H1 (cell line): ENCODE results near the gene SLC2A10. TPM values are rescaled to one million over a fixed set of nuclear protein-coding genes. Genes with fewer than 3 reads are reported as not detected.

Source experiments
- CTCF ChIA-PET: fragments of 300-600 bp; sonication (Branson Sonifier 250); formaldehyde crosslinking; loops from one replicate; lab custom pipeline; 2021; ENCODE audit not compliant: partially characterized antibody; lab: Charles Lee
- POLR2A ChIA-PET: fragments of 300-600 bp; sonication (Branson Sonifier 250); formaldehyde crosslinking; loops from one replicate; lab custom pipeline; 2021; ENCODE audit warnings: inconsistent platforms; ENCODE audit not compliant: partially characterized antibody; lab: Charles Lee
- DNase-seq, 2 experiments: peaks; one replicate each; pipeline versions ENCODE4 v3.0.0 to v3.0.0-alpha.2; 2010 to 2022; ENCODE audit warnings: low spot score in 2 of 2, low read depth in 1 of 2, mixed read lengths in 1 of 2
- FAIRE-seq: peaks from 2 replicates; lab custom pipeline; 2011; peaks lifted over from hg19 to GRCh38; lab: Jason Lieb, UNC
- H2AFZ ChIP-seq: 2 replicates; pipeline ENCODE4 v1.8.1; 2012; ENCODE audit warnings: low read length, inconsistent platforms
- H2AK5ac ChIP-seq: 2 replicates; pipeline ENCODE4 v1.6.1; 2013; ENCODE audit warnings: low read depth, low read length
- H2BK120ac ChIP-seq: replicated peaks from 2 replicates; pipeline ENCODE3; 2013; ENCODE audit warnings: low read depth, low read length, inconsistent platforms
- H2BK12ac ChIP-seq: 2 replicates; pipeline ENCODE4 v1.6.1; 2013; ENCODE audit warnings: low read depth, low read length
- H2BK15ac ChIP-seq: 2 replicates; pipeline ENCODE4 v1.6.1; 2013; ENCODE audit warnings: low read length
- H2BK20ac ChIP-seq: 2 replicates; pipeline ENCODE4 v1.6.1; 2013; ENCODE audit warnings: low read length
- H2BK5ac ChIP-seq: 2 replicates; pipeline ENCODE4 v1.6.1; 2013; ENCODE audit warnings: low read depth, low read length
- H3K14ac ChIP-seq: 2 replicates; pipeline ENCODE4 v1.6.1; 2013; ENCODE audit warnings: inconsistent platforms; ENCODE audit not compliant: insufficient read length
- H3K18ac ChIP-seq: 2 replicates; pipeline ENCODE4 v1.6.1; 2013; ENCODE audit warnings: low read length; ENCODE audit errors: extremely low read depth
- H3K23ac ChIP-seq: 2 replicates; pipeline ENCODE4 v1.6.1; 2013; ENCODE audit warnings: inconsistent platforms; ENCODE audit not compliant: insufficient read length
- H3K23me2 ChIP-seq: 2 replicates; pipeline ENCODE4 v1.6.1; 2013; ENCODE audit warnings: low read depth, low read length
- H3K27ac ChIP-seq: 2 replicates; pipeline ENCODE4 v1.6.1; 2011; ENCODE audit warnings: low read depth, low read length, inconsistent platforms
- H3K27me3 ChIP-seq, 4 experiments: replicated peaks in 1 of 4; 1 replicate in 1 of 4; 2 replicates in 3 of 4; pipeline versions ENCODE4 v1.6.1 to v1.8.1; 2011 to 2013; ENCODE audit warnings: low read length in 3 of 4, mild to moderate bottlenecking in 3 of 4, inconsistent platforms in 2 of 4, mixed read lengths in 2 of 4, moderate library complexity in 1 of 4; ENCODE audit not compliant: control insufficient read depth in 3 of 4, insufficient read depth in 3 of 4; ENCODE audit errors: extremely low read depth in 1 of 4
- H3K36me3 ChIP-seq, 4 experiments: 2 replicates each; pipeline versions ENCODE4 v1.6.1 to v1.8.1; 2011 to 2013; ENCODE audit warnings: mild to moderate bottlenecking in 4 of 4, low read length in 3 of 4, moderate library complexity in 2 of 4, control low read depth in 1 of 4, inconsistent platforms in 1 of 4; ENCODE audit not compliant: insufficient read depth in 4 of 4, control insufficient read depth in 2 of 4
- H3K4ac ChIP-seq: replicated peaks from 2 replicates; pipeline ENCODE3; 2013; ENCODE audit warnings: low read length, low read depth, mixed read lengths, inconsistent platforms; ENCODE audit not compliant: insufficient read length
- H3K4me1 ChIP-seq, 4 experiments: replicated peaks in 1 of 4; 1 replicate in 1 of 4; 2 replicates in 3 of 4; pipeline versions ENCODE4 v1.6.1 to v1.8.1; 2011 to 2013; ENCODE audit warnings: low read length in 3 of 4, inconsistent platforms in 2 of 4, mixed read lengths in 1 of 4; ENCODE audit not compliant: insufficient read depth in 4 of 4, control insufficient read depth in 3 of 4
- H3K4me2 ChIP-seq, 2 experiments: 2 replicates each; pipeline versions ENCODE4 v1.6.1 to v1.8.1; 2011 to 2013; ENCODE audit warnings: low read depth in 2 of 2, low read length in 2 of 2, control low read depth in 1 of 2, inconsistent platforms in 1 of 2, mild to moderate bottlenecking in 1 of 2; ENCODE audit not compliant: insufficient read depth in 1 of 2
- H3K4me3 ChIP-seq, 4 experiments: fragments of 200-600, 300-600 bp in 1 of 4; sonication (generic), shearing (Covaris generic), sonication (Bioruptor Twin) in 1 of 4; 2 replicates each; pipeline versions ENCODE4 v1.5.1 to v1.8.1; 2011 to 2016; ENCODE audit warnings: low read length in 4 of 4, low read depth in 3 of 4, control low read depth in 2 of 4, inconsistent platforms in 2 of 4, mild to moderate bottlenecking in 2 of 4, mixed read lengths in 1 of 4, moderate library complexity in 1 of 4; ENCODE audit not compliant: insufficient read depth in 2 of 4; ENCODE audit errors: extremely low read depth in 1 of 4
- H3K56ac ChIP-seq: replicated peaks from 2 replicates; pipeline ENCODE3; 2013; ENCODE audit warnings: low read depth, mild to moderate bottlenecking, mixed read lengths, low read length, inconsistent platforms; ENCODE audit not compliant: insufficient read length
- H3K79me1 ChIP-seq: 2 replicates; pipeline ENCODE4 v1.6.1; 2013; ENCODE audit warnings: low read depth, low read length, control low read depth
- H3K79me2 ChIP-seq, 2 experiments: 2 replicates each; pipeline versions ENCODE4 v1.6.1 to v1.8.1; 2012 to 2013; ENCODE audit warnings: low read length in 2 of 2, mild to moderate bottlenecking in 2 of 2, inconsistent platforms in 1 of 2; ENCODE audit not compliant: insufficient read depth in 2 of 2, control insufficient read depth in 1 of 2
- H3K9ac ChIP-seq, 4 experiments: replicated peaks in 1 of 4; 1 replicate in 1 of 4; 2 replicates in 3 of 4; pipeline versions ENCODE4 v1.6.1 to v1.8.1; 2011 to 2013; ENCODE audit warnings: low read depth in 3 of 4, low read length in 3 of 4, control low read depth in 2 of 4, mild to moderate bottlenecking in 2 of 4, moderate library complexity in 2 of 4, inconsistent platforms in 1 of 4; ENCODE audit errors: extremely low read depth in 1 of 4
- H3K9me3 ChIP-seq, 2 experiments: 2 replicates each; pipeline versions ENCODE4 v1.6.1 to v1.8.1; 2012 to 2013; ENCODE audit warnings: mild to moderate bottlenecking in 2 of 2, moderate library complexity in 2 of 2, control low read depth in 1 of 2, inconsistent platforms in 1 of 2, low read depth in 1 of 2, low read length in 1 of 2, mixed read lengths in 1 of 2; ENCODE audit not compliant: insufficient read depth in 2 of 2
- H4K20me1 ChIP-seq, 2 experiments: replicated peaks in 1 of 2; 2 replicates each; pipeline versions ENCODE3 to v1.8.1; 2011 to 2013; ENCODE audit warnings: inconsistent platforms in 2 of 2, low read length in 2 of 2, mild to moderate bottlenecking in 1 of 2; ENCODE audit not compliant: insufficient read depth in 2 of 2, control insufficient read depth in 1 of 2
- H4K5ac ChIP-seq: 2 replicates; pipeline ENCODE4 v1.6.1; 2013; ENCODE audit warnings: low read length, low read depth, mixed read lengths, inconsistent platforms; ENCODE audit not compliant: insufficient read length
- H4K8ac ChIP-seq: 2 replicates; pipeline ENCODE4 v1.8.0; 2013; ENCODE audit warnings: mild to moderate bottlenecking, moderate library complexity, low read length, inconsistent platforms; ENCODE audit not compliant: insufficient read depth; ENCODE audit errors: extremely low read depth
- H4K91ac ChIP-seq: replicated peaks from 2 replicates; pipeline ENCODE3; 2013; ENCODE audit warnings: low read length, mixed read lengths, inconsistent platforms; ENCODE audit not compliant: insufficient read length
- ATF2 ChIP-seq: IDR thresholded peaks from 2 replicates; pipeline ENCODE4 v1.6.1; 2012; ENCODE audit warnings: low read length, inconsistent platforms
- CHD1 ChIP-seq: IDR thresholded peaks from 2 replicates; pipeline ENCODE4 v1.6.1; 2012; ENCODE audit warnings: low read depth, low read length, improper control_type of control experiment
- HDAC6 ChIP-seq: IDR thresholded peaks from one replicate; pipeline ENCODE4 v1.7.1; 2012; ENCODE audit warnings: low read depth, mild to moderate bottlenecking, inconsistent platforms, low read length, moderate library complexity
- NANOG ChIP-seq: IDR thresholded peaks from 2 replicates; pipeline ENCODE4 v1.6.1; 2011; ENCODE audit warnings: low read length, low read depth, mild to moderate bottlenecking, inconsistent platforms; ENCODE audit not compliant: insufficient read depth, poor library complexity, severe bottlenecking
- POLR2A ChIP-seq, 2 experiments: IDR thresholded peaks; 1 replicate in 1 of 2; 2 replicates in 1 of 2; pipeline ENCODE4 v1.6.1; 2011; ENCODE audit warnings: low read depth in 2 of 2, low read length in 2 of 2, mild to moderate bottlenecking in 2 of 2; ENCODE audit errors: control extremely low read depth in 1 of 2
- POLR2AphosphoS5 ChIP-seq: IDR thresholded peaks from 2 replicates; pipeline ENCODE4 v1.6.1; 2011; ENCODE audit warnings: low read depth, low read length
- RFX5 ChIP-seq: IDR thresholded peaks from 2 replicates; pipeline ENCODE4 v1.6.1; 2011; ENCODE audit warnings: low read depth, low read length, improper control_type of control experiment, borderline replicate concordance
- RXRA ChIP-seq: IDR thresholded peaks from 2 replicates; pipeline ENCODE4 v1.6.1; 2011; ENCODE audit warnings: low read depth, mild to moderate bottlenecking, low read length, moderate library complexity; ENCODE audit not compliant: insufficient read depth
- SRF ChIP-seq: IDR thresholded peaks from 2 replicates; pipeline ENCODE4 v1.6.1; 2011; ENCODE audit warnings: mild to moderate bottlenecking, low read depth, low read length, moderate library complexity
- TAF1 ChIP-seq: IDR thresholded peaks from 2 replicates; pipeline ENCODE4 v1.6.1; 2011; ENCODE audit warnings: mild to moderate bottlenecking, low read depth, low read length
- WGBS, 2 experiments: shearing (Covaris generic) in 1 of 2; methylation state at CpG; one replicate each; pipeline versions ENCODE4 v1.1.6 to v1.1.7; 2013 to 2015; ENCODE audit warnings: low lambda C conversion rate in 2 of 2, mixed read lengths in 2 of 2, inconsistent platforms in 1 of 2, low coverage in 1 of 2, missing lambda C conversion rate in 1 of 2; ENCODE audit not compliant: insufficient replicate concordance in 2 of 2, insufficient coverage in 1 of 2, insufficient read length in 1 of 2; ENCODE audit errors: extremely low coverage in 1 of 2, missing lambda C conversion rate in 1 of 2; 5-methylcytosine and 5-hydroxymethylcytosine counted together
- polyA plus RNA-seq, 7 experiments: library from polyadenylated mRNA; depleted of rRNA in 3 of 7; stranded (reverse) in 5 of 7; unstranded in 2 of 7; fragments of >200 nt in 5 of 7; fragments of 200-250 nt in 2 of 7; gene quantifications; 1 replicate in 5 of 7; 2 replicates in 1 of 7; 4 replicates in 1 of 7; pipeline versions ENCODE4 v1.2.1 to v1.2.3, GENCODE V29; 2011 to 2013; ENCODE audit warnings: missing spikeins in 2 of 7, mixed read lengths in 2 of 7
- total RNA-seq: library from RNA; stranded (reverse); fragmentation: NEBNext Ultra II Directional; extraction: Animal tissue kit (Norgen Biotek cat#: 25700); gene quantifications from 2 replicates; pipeline ENCODE4 v1.2.1, GENCODE V29; 2021

Gene SLC2A10
- total and polyA plus RNA-seq, 2 of the 8 experiments (the other 6 are each of a cell fraction or from before 2014, with no cell fraction given) = 9.0 to 9.7 TPM

- H3K27ac ChIP-seq = no peak overlapping the region
- TF ChIP-seq POLR2A (IDR thresholded peaks at IDR 0.05; ENCODE audit: control extremely low read depth in 1 of 2, low read depth in 2 of 2, low read length in 2 of 2) = no peak
- TF ChIP-seq ATF2 = no peak
- TF ChIP-seq NANOG = no peak
- TF ChIP-seq SRF = no peak
- TF ChIP-seq RFX5 = no peak
- no peak for TF ChIP-seq CHD1
- TF ChIP-seq TAF1 = no peak
- TF ChIP-seq POLR2AphosphoS5 = no peak
- TF ChIP-seq RXRA = no peak
- no peak for TF ChIP-seq HDAC6
Measured at GRCh38 chr20:46690219-46691106, 19.0 kb upstream of the SLC2A10 start.

More at GRCh38 chr20:46690219-46691106, 19.0 kb upstream of the SLC2A10 start:
- Histone ChIP-seq H3K4me3 (peak overlapping the region in 3 of 4 experiments; percentile 40 to 81 (median 75); a peak in 5 of 8 replicates), H3K79me1 (0 out of 2 replicates have a peak, but pooled peaks cover 6% of the 10 kb centered on the region), H2AFZ (no peak overlapping the region), H3K4ac (no peak overlapping the region), H2AK5ac (no peak overlapping the region), H3K23me2 (peaks cover 6% of the 10 kb centered on the region), H3K79me2 (peaks cover 10 to 34% of the 10 kb centered on the region in 2 experiments), H4K20me1 (no peaks in the 10 kb centered on the region), H2BK5ac (no peak overlapping the region), H3K36me3 (peaks cover 0 to 16% (median 8%) of the 10 kb centered on the region in 4 experiments; a peak in 5 of 8 replicates), H2BK15ac (no peak overlapping the region), H3K27me3 (no peaks in the 10 kb centered on the region), H3K14ac (no peak overlapping the region), H3K9me3 (no peaks in the 10 kb centered on the region; a peak in 1 of 4 replicates), H4K5ac (no peak overlapping the region), H4K8ac (no peak overlapping the region), H3K56ac (no peak overlapping the region), H3K18ac (no peak overlapping the region), H3K9ac (peak overlapping the region in 2 of 4 experiments; percentile 5 to 59; a peak in 2 of 7 replicates), H2BK12ac (no peak overlapping the region), H3K4me2 (peak overlapping the region; percentile 83 to 84; a peak in 2 of 4 replicates), H3K23ac (no peak overlapping the region), H2BK20ac (no peak overlapping the region), H3K4me1 (peaks cover 0 to 6% (median 3%) of the 10 kb centered on the region in 4 experiments; a peak in 4 of 7 replicates), H4K91ac (no peak overlapping the region), H2BK120ac (no peak overlapping the region)
- DNase-seq = no peak
- CTCF ChIA-PET = interaction anchor here (1.3 to 2.2 kb wide), 2 partner anchors 11 to 17 kb away, joined by 4 to 8 read pairs; no protein-coding TSS in a partner anchor
- POLR2A ChIA-PET = interaction anchor here (1.2 kb wide), 1 partner anchor 8 kb away, joined by 3 read pairs; no protein-coding TSS in a partner anchor
- no peak for FAIRE-seq
- 74% methylated on average over 13 of the region's 13 CpGs; no CpG with 5 or more reads in 1 of the 2 experiments for WGBS, 2 experiments
